NOMO-1 treated with DMSO at 0.1 percent for 48 hours (cell line): ENCODE data around the gene SSC4D.

ENCODE experiments used
- DNase-seq: peaks from one replicate; lab custom pipeline; 2025; ENCODE audit not compliant: unreplicated experiment; lab: John Stamatoyannopoulos, UW

Gene SSC4D

DNA sequence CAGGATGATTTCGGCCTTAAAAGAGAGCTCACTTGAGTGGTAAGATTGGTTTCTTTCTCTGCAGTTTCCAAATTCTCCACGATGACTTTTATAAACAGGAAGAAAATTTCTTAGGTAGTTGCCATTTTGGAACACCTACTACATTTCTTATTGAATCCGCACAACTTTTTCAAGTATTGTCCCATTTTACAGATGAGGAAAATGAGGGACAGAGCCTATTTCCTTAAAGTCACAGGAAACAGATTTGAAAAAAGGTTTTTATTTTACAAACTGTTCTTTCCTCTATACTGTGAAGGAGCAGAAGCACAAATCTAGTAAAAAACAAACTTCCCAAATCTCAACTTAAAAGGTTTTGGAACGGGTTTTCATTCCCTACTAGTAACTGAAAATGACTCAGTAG lies 53.4 kb downstream of the SSC4D start:
- no peak for DNase-seq

DNA sequence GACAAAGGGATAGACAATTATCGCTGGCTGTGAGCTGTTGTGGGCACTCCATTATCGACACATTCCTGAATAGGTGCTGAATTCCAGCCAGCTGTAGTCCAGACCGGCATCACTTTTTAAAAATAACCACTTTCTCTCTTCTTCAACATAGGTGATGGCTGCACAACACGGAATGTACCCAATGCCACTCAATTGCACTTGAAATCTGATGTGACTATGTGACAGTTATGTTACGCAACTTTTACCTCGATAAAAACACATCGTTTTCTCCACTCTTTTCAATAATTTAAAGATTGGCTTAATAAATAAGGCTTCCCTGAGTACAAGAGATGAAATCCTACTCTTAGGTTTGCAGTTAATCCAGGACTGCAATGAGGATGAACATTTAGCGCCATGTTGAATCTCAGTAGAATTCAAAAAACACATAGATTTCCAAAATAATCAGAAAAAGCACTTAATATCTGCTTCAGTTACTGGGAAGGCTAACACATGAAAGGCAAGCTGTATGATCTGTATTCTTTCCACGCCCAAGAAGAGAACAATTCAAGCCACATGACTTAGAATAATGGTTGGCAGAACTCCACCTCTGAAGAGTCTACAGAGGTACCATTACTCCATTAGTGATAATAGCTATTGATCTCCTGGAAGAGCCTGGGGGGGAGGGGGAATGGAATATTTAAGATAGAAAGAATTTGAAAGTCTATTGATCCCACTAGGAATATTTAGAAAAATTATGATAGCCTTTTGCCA lies 54.3 kb downstream of the SSC4D start:
- no peak for DNase-seq

DNA sequence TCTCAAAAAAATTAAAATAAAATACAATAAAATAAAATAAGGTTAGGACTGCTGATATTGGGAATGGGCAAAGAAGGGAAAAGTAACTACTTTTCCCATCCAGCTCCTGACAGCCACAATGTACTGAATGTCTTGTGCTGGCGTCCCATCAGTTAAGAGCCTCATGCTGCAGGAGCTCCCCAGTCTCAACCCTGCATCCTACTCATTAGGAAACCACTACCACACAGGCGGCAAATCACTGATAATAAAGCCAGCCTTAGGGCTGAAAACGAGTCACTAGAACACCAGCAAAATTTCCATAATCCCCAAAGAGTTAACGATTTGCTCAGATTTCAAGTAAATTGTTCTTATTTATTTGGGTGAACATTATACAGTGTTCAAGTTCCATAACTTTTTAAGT lies 55.0 kb downstream of the SSC4D start:
- no peak for DNase-seq

DNA sequence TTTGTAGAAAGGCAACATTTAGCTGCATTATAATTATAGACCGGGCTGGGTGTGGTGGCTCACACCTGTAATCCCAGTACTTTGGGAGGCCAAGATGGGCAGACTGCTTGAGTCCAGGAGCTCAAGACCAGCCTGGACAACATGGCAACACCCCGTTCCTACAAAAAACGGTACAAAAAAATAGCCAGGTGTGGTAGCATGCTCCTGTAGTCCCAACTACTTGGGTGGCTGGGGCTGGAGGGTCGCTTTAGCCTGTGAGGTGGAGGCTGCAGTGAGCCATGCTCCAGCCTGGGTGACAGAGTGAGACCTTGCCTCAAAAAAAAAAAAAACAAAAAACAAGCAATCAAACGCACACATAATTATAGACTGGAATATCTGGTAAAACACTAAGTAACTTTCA lies 55.8 kb downstream of the SSC4D start:
- no peak for DNase-seq

DNA sequence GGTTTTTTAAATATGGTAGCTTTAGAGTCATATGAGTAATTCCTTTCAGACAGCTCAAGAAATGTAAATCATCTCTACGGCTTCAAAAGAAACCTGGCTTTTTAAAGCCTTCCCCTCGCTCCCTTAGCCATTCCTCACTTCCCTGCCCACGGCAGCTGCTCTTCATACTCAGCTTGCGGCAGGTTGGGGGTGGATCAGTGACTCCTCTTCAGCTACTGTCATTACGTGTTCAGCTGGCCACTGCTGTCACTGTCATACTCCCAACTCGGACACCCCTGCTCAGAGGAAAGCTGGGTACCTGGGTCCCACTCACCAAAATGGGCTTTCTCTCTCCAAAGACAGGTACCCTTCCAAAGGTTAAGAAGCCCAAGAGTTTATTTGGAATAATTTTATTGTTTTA lies 57.3 kb downstream of the SSC4D start:
- no peak for DNase-seq

DNA sequence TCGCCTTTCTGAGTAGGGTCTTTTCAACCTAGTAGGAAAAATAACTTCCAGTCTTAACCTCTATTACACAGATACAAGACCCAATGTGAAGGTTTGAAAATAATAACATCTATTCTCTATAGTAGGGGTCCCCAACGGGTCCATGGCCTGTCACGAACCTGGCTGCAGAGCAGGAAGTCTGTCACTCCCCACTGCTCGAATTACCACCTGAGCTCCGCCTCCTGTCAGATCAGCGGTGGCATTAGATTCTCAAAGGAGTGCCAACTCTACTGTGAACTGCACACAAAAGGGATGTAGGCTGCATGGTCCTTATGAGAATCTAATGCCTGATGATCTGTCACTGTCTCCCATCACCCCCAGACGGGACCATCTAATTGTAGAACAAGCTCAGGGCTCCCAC lies 58.1 kb downstream of the SSC4D start:
- DNase-seq: no peak

DNA sequence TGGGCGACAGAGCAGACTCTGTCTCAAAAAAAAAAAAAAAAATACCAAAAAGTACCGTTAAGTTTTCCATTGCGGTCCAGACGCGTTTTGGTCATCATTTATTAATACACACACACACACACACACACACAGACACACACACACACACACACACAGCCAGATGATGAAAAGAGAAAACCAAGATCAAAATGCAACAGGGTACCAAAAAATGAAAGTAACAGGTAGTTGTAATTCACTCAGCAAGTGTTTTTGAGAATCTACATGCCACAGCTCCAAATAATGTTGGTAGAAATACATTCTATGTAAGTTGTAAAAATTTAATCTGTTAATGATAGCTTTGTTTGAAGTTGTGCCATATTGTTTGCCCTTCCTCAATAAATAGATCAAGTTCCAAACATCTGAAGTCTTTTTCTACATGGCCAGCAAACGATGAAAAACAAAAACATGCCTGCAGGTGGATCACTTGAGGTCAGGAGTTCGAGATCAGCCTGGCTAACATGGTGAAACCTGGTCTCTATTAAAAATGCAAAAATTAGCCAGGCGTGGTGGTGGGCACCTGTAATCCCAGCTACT lies 60.1 kb downstream of the SSC4D start:
- DNase-seq: no peak

DNA sequence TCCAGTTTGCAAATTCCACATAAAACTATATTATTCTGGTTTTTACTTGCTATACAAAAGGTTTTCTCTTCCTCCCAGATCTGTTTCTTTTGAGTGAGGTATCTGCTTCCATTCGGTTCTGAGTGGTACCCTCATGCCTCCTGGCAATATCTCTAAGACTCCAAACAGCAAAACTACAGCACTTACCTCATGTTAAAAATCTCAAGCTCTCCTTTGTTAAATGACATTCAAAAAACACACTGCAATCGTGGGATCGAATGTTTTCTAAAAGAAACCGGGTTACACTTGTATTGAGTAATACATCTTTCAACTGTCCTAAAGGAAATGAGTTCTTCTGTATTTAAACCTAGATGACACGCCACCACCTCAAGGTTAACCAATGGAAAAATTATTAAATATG lies 61.8 kb downstream of the SSC4D start:
- peak; percentile 57 for DNase-seq

DNA sequence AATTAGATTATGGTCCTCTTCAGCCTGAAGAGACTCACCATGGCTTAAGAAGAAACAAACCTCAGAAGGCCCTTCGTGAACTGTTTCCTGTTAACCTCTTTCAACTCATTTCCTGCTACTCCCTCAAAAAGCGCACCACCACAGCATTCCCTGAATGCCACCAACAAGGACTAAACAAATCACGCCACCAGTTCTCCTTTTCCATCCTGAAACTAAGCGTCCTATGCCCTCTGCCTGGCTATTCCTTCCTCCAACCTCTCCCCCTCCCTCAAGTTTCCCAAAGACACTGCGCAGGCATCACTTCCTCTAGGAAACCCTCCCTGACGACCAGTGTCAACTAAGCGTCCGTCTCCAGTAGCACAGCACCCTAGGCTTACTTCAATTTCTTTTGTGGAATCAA lies 62.7 kb downstream of the SSC4D start:
- DNase-seq: no peak

DNA sequence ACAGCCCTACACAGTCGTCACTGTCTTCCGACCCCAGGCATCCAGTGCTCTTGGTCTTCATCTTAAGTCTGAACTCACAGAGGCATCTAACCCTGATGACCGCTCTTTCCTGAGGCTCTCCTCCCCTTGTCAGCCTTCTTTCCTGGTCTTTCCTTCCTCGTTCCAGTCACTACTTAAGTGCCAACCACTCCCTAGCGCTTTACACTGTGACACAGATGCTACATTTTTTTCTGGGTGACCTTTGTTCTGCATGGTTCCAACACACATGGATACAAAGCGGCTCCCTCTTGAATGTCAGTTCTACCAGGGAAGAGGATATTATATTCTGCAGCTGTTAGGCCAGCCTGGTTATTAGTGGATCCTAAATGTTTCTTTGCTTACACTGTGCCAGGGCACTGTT lies 63.4 kb downstream of the SSC4D start:
- DNase-seq: no peak

DNA sequence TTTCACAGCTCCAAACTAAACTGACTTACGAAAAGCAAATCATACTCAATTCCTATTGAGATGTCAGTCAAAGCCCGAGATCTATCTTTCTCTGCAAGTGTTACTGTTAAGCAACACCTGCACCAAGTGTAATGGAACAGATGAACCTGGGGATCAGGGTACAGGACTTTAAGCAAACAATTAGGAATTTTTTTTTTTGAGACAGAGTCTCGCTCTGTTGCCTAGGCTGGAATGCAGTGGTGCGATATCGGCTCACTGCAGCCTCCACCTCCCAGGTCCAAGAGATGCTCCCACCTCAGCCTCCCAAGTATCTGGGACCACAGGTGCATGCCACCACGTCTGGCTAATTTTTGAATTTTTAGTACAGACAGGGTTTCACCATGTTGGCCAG lies 65.6 kb downstream of the SSC4D start:
- DNase-seq: no peak

DNA sequence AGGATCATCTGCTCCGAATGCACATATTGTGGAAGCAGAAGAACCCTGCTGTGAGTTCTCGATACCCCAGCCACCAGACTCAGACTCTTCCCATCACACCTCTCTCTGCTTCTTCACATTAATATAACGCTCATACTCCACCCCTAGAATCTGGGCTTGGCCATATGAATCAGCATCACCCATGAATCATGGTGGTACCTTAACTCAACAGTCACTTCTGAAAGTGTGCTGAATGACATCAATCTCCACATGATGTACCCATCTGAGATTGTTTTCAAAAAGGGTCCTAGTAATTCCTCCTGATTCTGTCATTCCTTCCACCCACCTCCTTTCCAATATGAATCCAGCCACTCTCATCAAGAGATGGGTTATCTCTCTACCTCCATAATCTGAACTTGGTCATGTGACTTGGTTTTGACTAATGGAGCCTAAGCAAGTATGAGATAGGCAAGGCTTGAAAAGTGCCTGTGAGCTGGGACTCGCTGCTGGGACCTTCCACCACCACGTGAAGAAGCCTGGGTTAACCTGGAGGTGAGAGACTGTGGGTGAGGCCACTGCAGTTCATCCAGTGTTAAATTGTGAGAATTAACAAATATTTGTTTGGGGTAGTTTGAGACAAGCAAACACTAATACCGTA lies 66.1 kb downstream of the SSC4D start:
- DNase-seq: no peak

DNA sequence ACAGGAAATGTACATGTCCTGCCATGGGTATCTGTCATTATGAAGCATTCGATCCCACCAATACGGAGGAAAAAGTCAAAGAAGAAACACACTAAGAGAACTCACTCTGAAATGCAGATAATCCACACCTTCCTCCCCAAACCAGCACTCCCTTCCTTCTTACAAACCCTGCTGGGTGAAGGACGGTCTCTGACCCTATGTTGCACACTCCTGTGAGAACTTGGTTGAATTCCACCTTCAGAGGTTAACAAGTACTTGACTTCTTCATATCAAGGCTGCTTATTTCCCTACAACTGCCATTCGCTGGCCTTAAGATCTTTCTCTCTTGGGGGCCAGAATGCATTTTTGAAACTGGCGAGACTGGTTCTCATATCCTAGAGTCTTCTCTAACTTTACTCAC lies 67.3 kb downstream of the SSC4D start:
- DNase-seq: no peak

DNA sequence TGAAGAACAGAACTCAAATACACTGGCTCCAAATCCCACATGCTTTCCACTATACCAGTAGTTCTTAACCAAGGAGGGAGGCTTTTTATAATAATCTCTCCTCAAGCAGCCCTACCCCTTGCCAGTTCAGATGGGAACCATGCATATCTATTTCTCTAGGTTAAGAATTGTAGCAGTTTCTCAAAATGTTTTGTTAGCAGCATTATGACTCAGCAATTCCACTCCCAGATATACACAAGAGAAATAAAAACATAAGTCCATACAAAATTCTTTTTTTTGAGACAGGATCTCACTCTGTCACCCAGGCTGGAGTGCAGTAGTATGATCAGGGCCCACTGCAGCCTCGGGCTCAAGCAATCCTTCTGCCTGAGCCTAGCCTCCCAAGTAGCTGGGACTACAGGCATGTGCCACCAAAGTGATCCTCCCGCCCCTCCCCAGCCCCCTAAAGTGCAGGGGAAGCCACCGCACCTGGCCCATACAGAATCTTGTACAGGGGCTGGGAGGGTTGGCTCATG lies 68.8 kb downstream of the SSC4D start:
- no peak for DNase-seq
